Tongue (tissue), 2 donors: ENCODE measurements around the gene BABAM2. TPM values are rescaled to one million over a fixed set of nuclear protein-coding genes. Genes with fewer than 3 reads are reported as not detected.

Source experiments
- DNase-seq: peaks from one replicate; pipeline ENCODE4 v3.0.0-alpha.2; 2015
- total RNA-seq: library from RNA; depleted of rRNA; stranded (reverse); fragments of >200 nt; gene quantifications from one replicate; pipeline ENCODE4 v1.2.3, GENCODE V29; 2014

Gene BABAM2
- total RNA-seq, 1 donor from 2014 or later: 16.1 TPM

GRCh38 chr2:28216331-28216730 lies 325.8 kb downstream of the BABAM2 start:
- no peak for DNase-seq

- no peak for DNase-seq
These were observed 326.7 kb downstream of the BABAM2 start for GRCh38 chr2:28217042-28217740.

- peak; percentile 10 for DNase-seq
These were observed 328.6 kb downstream of the BABAM2 start for GRCh38 chr2:28219138-28219537.

- DNase-seq: peak; percentile 14
These were observed 329.3 kb downstream of the BABAM2 start for GRCh38 chr2:28219758-28220368.

GRCh38 chr2:28224648-28225472 lies 334.3 kb downstream of the BABAM2 start:
- DNase-seq: peak; percentile 50

GRCh38 chr2:28225473-28226080 lies 335.0 kb downstream of the BABAM2 start:
- DNase-seq: no peak

- no peak for DNase-seq
These were observed 336.0 kb downstream of the BABAM2 start for GRCh38 chr2:28226558-28226957.

GRCh38 chr2:28227498-28227897 lies 337.0 kb downstream of the BABAM2 start:
- no peak for DNase-seq

- DNase-seq: peak; percentile 39
These were observed 338.0 kb downstream of the BABAM2 start for GRCh38 chr2:28228434-28228995.

GRCh38 chr2:28231110-28231631 lies 340.6 kb downstream of the BABAM2 start:
- DNase-seq: peak; percentile 59

GRCh38 chr2:28232295-28232694 lies 341.8 kb downstream of the BABAM2 start:
- DNase-seq: no peak

- peak; percentile 29 for DNase-seq
These were observed 342.7 kb downstream of the BABAM2 start for GRCh38 chr2:28233164-28233676.

- DNase-seq: no peak
These were observed 344.3 kb downstream of the BABAM2 start for GRCh38 chr2:28234807-28235206.

GRCh38 chr2:28239207-28239606 lies 348.7 kb downstream of the BABAM2 start:
- DNase-seq: no peak

GRCh38 chr2:28240937-28241336 lies 350.4 kb downstream of the BABAM2 start:
- no peak for DNase-seq

GRCh38 chr2:28247290-28247689 lies 356.8 kb downstream of the BABAM2 start:
- DNase-seq: no peak

- DNase-seq: no peak
These were observed 357.2 kb downstream of the BABAM2 start for GRCh38 chr2:28247734-28248133.

GRCh38 chr2:28248511-28248910 lies 358.0 kb downstream of the BABAM2 start:
- DNase-seq: no peak

- DNase-seq: no peak
These were observed 359.5 kb downstream of the BABAM2 start for GRCh38 chr2:28250006-28250405.

GRCh38 chr2:28251337-28251736 lies 360.8 kb downstream of the BABAM2 start:
- DNase-seq: no peak

- DNase-seq: no peak
These were observed 361.8 kb downstream of the BABAM2 start for GRCh38 chr2:28252311-28252710.

GRCh38 chr2:28253543-28253942 lies 363.0 kb downstream of the BABAM2 start:
- no peak for DNase-seq
